ENCODE results near the gene NPBWR2. TPM values are rescaled to one million over a fixed set of nuclear protein-coding genes. Genes with fewer than 3 reads are reported as not detected.

NPBWR2 gene
- total and polyA plus RNA-seq, 9 of the 15 experiments (the other 6 are each of a cell fraction or from before 2014, with no cell fraction given), result not detected

- TF ChIP-seq FOSL1 (tag; conservative IDR thresholded peaks at IDR 0.05), result no peak
- no peak for TF ChIP-seq DDX20 (tag; IDR thresholded peaks at IDR 0.05; ENCODE audit: low read depth)
- TF ChIP-seq ZNF384 (IDR thresholded peaks at IDR 0.05; ENCODE audit: low read depth, low read length), result no peak
- no peak for TF ChIP-seq FOXP1 (CRISPR knock-in tag; IDR thresholded peaks at IDR 0.05)
- no peak for TF ChIP-seq ZNF668 (CRISPR knock-in tag; IDR thresholded peaks at IDR 0.05)
- TF ChIP-seq ARID4B (CRISPR knock-in tag; IDR thresholded peaks at IDR 0.05), result no peak
- TF ChIP-seq HLTF (IDR thresholded peaks at IDR 0.05), result no peak
- no peak for TF ChIP-seq ATF1 (CRISPR knock-in tag; IDR thresholded peaks at IDR 0.05)
- no peak for TF ChIP-seq ATF1 (tag; IDR thresholded peaks at IDR 0.05)
- no peak for TF ChIP-seq E2F3 (CRISPR knock-in tag; IDR thresholded peaks at IDR 0.05)
- no peak for TF ChIP-seq CUX1 (CRISPR knock-in tag; IDR thresholded peaks at IDR 0.05)
- TF ChIP-seq, protein P1, sequence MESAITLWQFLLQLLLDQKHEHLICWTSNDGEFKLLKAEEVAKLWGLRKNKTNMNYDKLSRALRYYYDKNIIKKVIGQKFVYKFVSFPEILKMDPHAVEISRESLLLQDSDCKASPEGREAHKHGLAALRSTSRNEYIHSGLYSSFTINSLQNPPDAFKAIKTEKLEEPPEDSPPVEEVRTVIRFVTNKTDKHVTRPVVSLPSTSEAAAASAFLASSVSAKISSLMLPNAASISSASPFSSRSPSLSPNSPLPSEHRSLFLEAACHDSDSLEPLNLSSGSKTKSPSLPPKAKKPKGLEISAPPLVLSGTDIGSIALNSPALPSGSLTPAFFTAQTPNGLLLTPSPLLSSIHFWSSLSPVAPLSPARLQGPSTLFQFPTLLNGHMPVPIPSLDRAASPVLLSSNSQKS (CRISPR knock-in tag; IDR thresholded peaks at IDR 0.05), result no peak
- no peak for TF ChIP-seq BRF1 (IDR thresholded peaks at IDR 0.05; ENCODE audit: borderline replicate concordance, extremely low read depth, insufficient read length)
- no peak for TF ChIP-seq NR2F6 (CRISPR knock-in tag; IDR thresholded peaks at IDR 0.05)
- 0 out of 2 replicates have a peak, but pooled peaks have one; percentile 14 for TF ChIP-seq ZNF121 (CRISPR knock-in tag; conservative IDR thresholded peaks at IDR 0.05)
- peak; percentile 77; the same call in 1 of the 2 replicates for TF ChIP-seq ZBTB7A (IDR thresholded peaks at IDR 0.05; ENCODE audit: borderline replicate concordance, control insufficient read depth, low read depth, low read length)
- no peak for TF ChIP-seq POLR2G (IDR thresholded peaks at IDR 0.05; ENCODE audit: low read depth, low read length)
- TF ChIP-seq ZBTB17 (CRISPR knock-in tag; IDR thresholded peaks at IDR 0.05), result no peak
Measured at GRCh38 chr20:64057628-64058498, 49.5 kb downstream of the NPBWR2 start (continued).
